Suppressor macrophage treated with lipopolysaccharide for 1 hour (primary cell): ENCODE measurements around the gene CASP3.
A peak's percentile ranks its signal among the peaks of the same experiment; 100 is the strongest.
"Not testable (repeated sequence)": the region's sequence is repeated elsewhere in the genome, so short reads cannot be mapped to it uniquely, and the experiment has no call there.

Source experiments
- DNase-seq, 3 donors: peaks; one replicate each; pipeline ENCODE4 v3.0.0-alpha.2; 2020 to 2022

The CASP3 gene

GRCh38 chr4:184662236-184662635 lies 13.0 kb upstream of the CASP3 start:
- peak in 2 of 3 donors; percentile 32 to 34 for DNase-seq

- no peak for DNase-seq
These were observed 11.7 kb upstream of the CASP3 start for GRCh38 chr4:184660978-184661377.

GRCh38 chr4:184657820-184658219 lies 8.6 kb upstream of the CASP3 start:
- DNase-seq: not testable (repeated sequence)

- DNase-seq: no peak
These were observed 7.9 kb upstream of the CASP3 start for GRCh38 chr4:184657144-184657543.

- DNase-seq: no peak
These were observed 6.9 kb upstream of the CASP3 start for GRCh38 chr4:184655889-184656869.

- DNase-seq: no peak
These were observed 4.4 kb upstream of the CASP3 start for GRCh38 chr4:184653650-184654049.

- not testable (repeated sequence) for DNase-seq
These were observed 3.4 kb upstream of the CASP3 start for GRCh38 chr4:184652681-184653080.

- no peak for DNase-seq
These were observed 2.7 kb upstream of the CASP3 start for GRCh38 chr4:184651899-184652298.

GRCh38 chr4:184649971-184650855 lies 966 bp upstream of the CASP3 start:
- peak; percentile 80 to 89 (median 87) for DNase-seq

GRCh38 chr4:184648313-184649025 lies 778 bp downstream of the CASP3 start:
- DNase-seq: peak; percentile 64 to 77 (median 65)

GRCh38 chr4:184648054-184648312 lies 1.3 kb downstream of the CASP3 start:
- no peak for DNase-seq

- DNase-seq: no peak
These were observed 1.8 kb downstream of the CASP3 start for GRCh38 chr4:184647266-184648053.

GRCh38 chr4:184645904-184646610 lies 3.2 kb downstream of the CASP3 start:
- no peak for DNase-seq

GRCh38 chr4:184644553-184645307 lies 4.5 kb downstream of the CASP3 start:
- no peak for DNase-seq

- no peak for DNase-seq
These were observed 5.5 kb downstream of the CASP3 start for GRCh38 chr4:184643731-184644130.

- DNase-seq: no peak
These were observed 7.8 kb downstream of the CASP3 start for GRCh38 chr4:184641451-184641850.

GRCh38 chr4:184641022-184641421 lies 8.2 kb downstream of the CASP3 start:
- no peak for DNase-seq

- no peak for DNase-seq
These were observed 12.3 kb downstream of the CASP3 start for GRCh38 chr4:184636897-184637296.

GRCh38 chr4:184636144-184636543 lies 13.1 kb downstream of the CASP3 start:
- no peak for DNase-seq

GRCh38 chr4:184635381-184635780 lies 13.9 kb downstream of the CASP3 start:
- DNase-seq: no peak

GRCh38 chr4:184632842-184633241 lies 16.4 kb downstream of the CASP3 start:
- DNase-seq: no peak
